NOMO-1 treated with dmso at 0.1 percent for 144 hours (cell line): ENCODE measurements around the gene MMP15.
"Not testable (repeated sequence)": the region's sequence is repeated elsewhere in the genome, so short reads cannot be mapped to it uniquely, and the experiment has no call there.

ENCODE experiments used
- DNase-seq: peaks from one replicate; lab custom pipeline; 2025; ENCODE audit not compliant: unreplicated experiment; lab: John Stamatoyannopoulos, UW

MMP15 gene

GRCh38 chr16:58025351-58026138, at the start of gene MMP15:
Gene MMP15 (plus strand): TSS chr16:58025754. CDS start chr16:58026351, 597 bp downstream.
- DNase-seq = peak; percentile 55

GRCh38 chr16:57976331-57976796, 49.2 kb upstream of the MMP15 start:
- no peak for DNase-seq

GRCh38 chr16:57977418-57978069, 48.0 kb upstream of the MMP15 start:
- DNase-seq = no peak

- DNase-seq = not testable (repeated sequence)
Measured at GRCh38 chr16:57978070-57978465, 47.5 kb upstream of the MMP15 start.

GRCh38 chr16:57979006-57979585, 46.5 kb upstream of the MMP15 start:
- DNase-seq = no peak

GRCh38 chr16:57981636-57982035, 43.9 kb upstream of the MMP15 start:
- DNase-seq = no peak

- DNase-seq = no peak
Measured at GRCh38 chr16:57982385-57982784, 43.2 kb upstream of the MMP15 start.

- DNase-seq = peak; percentile 65
Measured at GRCh38 chr16:57984443-57985203, 40.9 kb upstream of the MMP15 start.

GRCh38 chr16:57985204-57986181, 40.1 kb upstream of the MMP15 start:
- DNase-seq = no peak

- DNase-seq = no peak
Measured at GRCh38 chr16:57986196-57986595, 39.4 kb upstream of the MMP15 start.

GRCh38 chr16:57987441-57988177, 37.9 kb upstream of the MMP15 start:
- no peak for DNase-seq

- no peak for DNase-seq
Measured at GRCh38 chr16:57988929-57989328, 36.6 kb upstream of the MMP15 start.

- DNase-seq = no peak
Measured at GRCh38 chr16:57991551-57992059, 33.9 kb upstream of the MMP15 start.

- no peak for DNase-seq
Measured at GRCh38 chr16:57992084-57992483, 33.5 kb upstream of the MMP15 start.

GRCh38 chr16:57993438-57993837, 32.1 kb upstream of the MMP15 start:
- DNase-seq = no peak

- no peak for DNase-seq
Measured at GRCh38 chr16:57993897-57994296, 31.7 kb upstream of the MMP15 start.

- no peak for DNase-seq
Measured at GRCh38 chr16:57994361-57994760, 31.2 kb upstream of the MMP15 start.

- DNase-seq = peak; percentile 63
Measured at GRCh38 chr16:57994778-57995177, 30.8 kb upstream of the MMP15 start.

- no peak for DNase-seq
Measured at GRCh38 chr16:57995721-57996405, 29.7 kb upstream of the MMP15 start.
